ENCODE measurements around the gene PIK3C2G.

PIK3C2G gene

GRCh38 chr12:18562531-18562930, 301.2 kb downstream of the PIK3C2G start:
- DNase-seq (ENCODE audit: low read depth in 2 of 2) = no peak

GRCh38 chr12:18564306-18564705, 303.0 kb downstream of the PIK3C2G start:
- DNase-seq (ENCODE audit: low read depth in 2 of 2) = no peak

- DNase-seq (ENCODE audit: low read depth in 2 of 2) = no peak
Observed at GRCh38 chr12:18567787-18568186, 306.5 kb downstream of the PIK3C2G start.

- DNase-seq (ENCODE audit: low read depth in 2 of 2) = no peak
Observed at GRCh38 chr12:18570543-18570942, 309.2 kb downstream of the PIK3C2G start.

- no peak for DNase-seq (ENCODE audit: low read depth in 2 of 2)
Observed at GRCh38 chr12:18576104-18576626, 314.8 kb downstream of the PIK3C2G start.

GRCh38 chr12:18576648-18577047, 315.3 kb downstream of the PIK3C2G start:
- no peak for DNase-seq (ENCODE audit: low read depth in 2 of 2)

GRCh38 chr12:18578191-18578590, 316.9 kb downstream of the PIK3C2G start:
- DNase-seq (ENCODE audit: low read depth in 2 of 2) = peak; percentile 43 to 44

GRCh38 chr12:18580291-18580690, 319.0 kb downstream of the PIK3C2G start:
- DNase-seq (ENCODE audit: low read depth in 2 of 2) = peak; percentile 64 to 66

- DNase-seq (ENCODE audit: low read depth in 2 of 2) = no peak
Observed at GRCh38 chr12:18580706-18581105, 319.4 kb downstream of the PIK3C2G start.

- DNase-seq (ENCODE audit: low read depth in 2 of 2) = peak; percentile 6
Observed at GRCh38 chr12:18581232-18581962, 320.1 kb downstream of the PIK3C2G start.

GRCh38 chr12:18583655-18584054, 322.3 kb downstream of the PIK3C2G start:
- no peak for DNase-seq (ENCODE audit: low read depth in 2 of 2)

- no peak for DNase-seq (ENCODE audit: low read depth in 2 of 2)
Observed at GRCh38 chr12:18586581-18586980, 325.3 kb downstream of the PIK3C2G start.

GRCh38 chr12:18589316-18589715, 328.0 kb downstream of the PIK3C2G start:
- DNase-seq (ENCODE audit: low read depth in 2 of 2) = no peak

- DNase-seq (ENCODE audit: low read depth in 2 of 2) = no peak
Observed at GRCh38 chr12:18591473-18591872, 330.2 kb downstream of the PIK3C2G start.

GRCh38 chr12:18595412-18595811, 334.1 kb downstream of the PIK3C2G start:
- DNase-seq (ENCODE audit: low read depth in 2 of 2) = no peak

GRCh38 chr12:18601962-18602361, 340.6 kb downstream of the PIK3C2G start:
- DNase-seq (ENCODE audit: low read depth in 2 of 2) = no peak

GRCh38 chr12:18612971-18613370, 351.7 kb downstream of the PIK3C2G start:
- no peak for DNase-seq (ENCODE audit: low read depth in 2 of 2)

- no peak for DNase-seq (ENCODE audit: low read depth in 2 of 2)
Observed at GRCh38 chr12:18620986-18621385, 359.7 kb downstream of the PIK3C2G start.

- DNase-seq (ENCODE audit: low read depth in 2 of 2) = no peak
Observed at GRCh38 chr12:18629445-18629844, 368.1 kb downstream of the PIK3C2G start.

GRCh38 chr12:18629916-18630315, 368.6 kb downstream of the PIK3C2G start:
- DNase-seq (ENCODE audit: low read depth in 2 of 2) = no peak

- DNase-seq (ENCODE audit: low read depth in 2 of 2) = no peak
Observed at GRCh38 chr12:18631339-18631738, 370.0 kb downstream of the PIK3C2G start.

GRCh38 chr12:18632848-18633247, 371.5 kb downstream of the PIK3C2G start:
- DNase-seq (ENCODE audit: low read depth in 2 of 2) = no peak

- no peak for DNase-seq (ENCODE audit: low read depth in 2 of 2)
Observed at GRCh38 chr12:18634382-18634781, 373.1 kb downstream of the PIK3C2G start.

All from fibroblast of skin of left quadriceps (primary cell).